Measurements from ENCODE around the gene OPA1.

OPA1 gene

GRCh38 chr3:193742628-193743027 lies 149.6 kb downstream of the OPA1 start:
- no peak for DNase-seq

GRCh38 chr3:193743702-193744047 lies 150.7 kb downstream of the OPA1 start:
- no peak for DNase-seq

- no peak for DNase-seq
These were observed 151.2 kb downstream of the OPA1 start for GRCh38 chr3:193744048-193744821.

- DNase-seq = no peak
These were observed 152.0 kb downstream of the OPA1 start for GRCh38 chr3:193744822-193745684.

GRCh38 chr3:193746832-193747231 lies 153.8 kb downstream of the OPA1 start:
- no peak for DNase-seq

Measured in left hindlimb (tissue), 1 donor.